Ammon's horn (tissue), 1 donor: ENCODE measurements around the gene ARAP1.

ENCODE experiments used
- DNase-seq: peaks from one replicate; pipeline ENCODE4 v3.0.0-alpha.2; 2016; ENCODE audit warnings: low spot score

Gene ARAP1

GRCh38 chr11:72703267-72704008, 48.8 kb downstream of the ARAP1 start:
- DNase-seq: no peak

- DNase-seq: no peak
These were observed 49.5 kb downstream of the ARAP1 start for GRCh38 chr11:72702577-72703241.

- no peak for DNase-seq
These were observed 50.1 kb downstream of the ARAP1 start for GRCh38 chr11:72702096-72702495.

- DNase-seq: no peak
These were observed 50.7 kb downstream of the ARAP1 start for GRCh38 chr11:72701466-72701865.

GRCh38 chr11:72700146-72700545, 52.1 kb downstream of the ARAP1 start:
- DNase-seq: no peak

- no peak for DNase-seq
These were observed 54.4 kb downstream of the ARAP1 start for GRCh38 chr11:72697814-72698213.

GRCh38 chr11:72696866-72697700, 55.1 kb downstream of the ARAP1 start:
- DNase-seq: no peak

- DNase-seq: no peak
These were observed 56.9 kb downstream of the ARAP1 start for GRCh38 chr11:72695354-72695753.

- DNase-seq: no peak
These were observed 58.8 kb downstream of the ARAP1 start for GRCh38 chr11:72693271-72693968.

- DNase-seq: no peak
These were observed 59.5 kb downstream of the ARAP1 start for GRCh38 chr11:72692498-72693237.

GRCh38 chr11:72690166-72690565, 62.0 kb downstream of the ARAP1 start:
- no peak for DNase-seq

- no peak for DNase-seq
These were observed 63.3 kb downstream of the ARAP1 start for GRCh38 chr11:72688929-72689328.

GRCh38 chr11:72688486-72688885, 63.7 kb downstream of the ARAP1 start:
- no peak for DNase-seq

- DNase-seq: no peak
These were observed 64.9 kb downstream of the ARAP1 start for GRCh38 chr11:72687326-72687725.

GRCh38 chr11:72686639-72687220, 65.5 kb downstream of the ARAP1 start:
- no peak for DNase-seq

- no peak for DNase-seq
These were observed 66.4 kb downstream of the ARAP1 start for GRCh38 chr11:72685560-72686480.

- DNase-seq: peak; percentile 34
These were observed 67.8 kb downstream of the ARAP1 start for GRCh38 chr11:72684236-72684912.

GRCh38 chr11:72683782-72684200, 68.4 kb downstream of the ARAP1 start:
- DNase-seq: peak; percentile 74

- DNase-seq: no peak
These were observed 69.4 kb downstream of the ARAP1 start for GRCh38 chr11:72682858-72683243.
